MM.1S (cell line): ENCODE results near the gene SH3TC2.

Experiments
- DNase-seq: peaks from one replicate; pipeline ENCODE4 v3.0.0-alpha.2; 2015
- H2AFZ ChIP-seq: fragments of 300-600 bp; sonication (generic); 2 replicates; pipeline ENCODE4 v1.6.0; 2016; ENCODE audit warnings: antibody characterized with exemption, low read length
- H3F3A ChIP-seq: fragments of 300-600 bp; sonication (generic); 2 replicates; pipeline ENCODE4 v1.6.1; 2016; ENCODE audit warnings: mild to moderate bottlenecking, antibody characterized with exemption, low read length, moderate library complexity, mixed read lengths; ENCODE audit not compliant: insufficient read depth
- H3K27ac ChIP-seq: fragments of 300-600 bp; sonication (generic); 2 replicates; pipeline ENCODE4 v1.5.1; 2016; ENCODE audit warnings: mild to moderate bottlenecking, low read length
- H3K27me3 ChIP-seq: fragments of 300-600 bp; sonication (generic); replicated peaks from 2 replicates; pipeline ENCODE4 v1.6.0; 2016; ENCODE audit warnings: low read length; ENCODE audit not compliant: insufficient read depth
- H3K36me3 ChIP-seq: fragments of 300-600 bp; sonication (generic); replicated peaks from 2 replicates; pipeline ENCODE4 v1.6.1; 2016; ENCODE audit warnings: mild to moderate bottlenecking, low read length, mixed read lengths; ENCODE audit not compliant: insufficient read depth
- H3K4me1 ChIP-seq: fragments of 300-600 bp; sonication (generic); 2 replicates; pipeline ENCODE4 v1.6.1; 2016; ENCODE audit warnings: low read length, mixed read lengths
- H3K4me2 ChIP-seq: fragments of 300-600 bp; sonication (generic); 2 replicates; pipeline ENCODE4 v1.6.0; 2016; ENCODE audit warnings: low read depth, low read length
- H3K4me3 ChIP-seq: fragments of 300-600 bp; sonication (generic); 2 replicates; pipeline ENCODE4 v1.5.1; 2016; ENCODE audit warnings: low read length, mixed read lengths
- H3K79me2 ChIP-seq: fragments of 300-600 bp; sonication (generic); 2 replicates; pipeline ENCODE4 v1.6.1; 2016; ENCODE audit warnings: mixed run types, low read length, mixed read lengths
- H3K9ac ChIP-seq: fragments of 300-600 bp; sonication (generic); 2 replicates; pipeline ENCODE4 v1.6.1; 2016; ENCODE audit warnings: low read length, mixed read lengths
- H3K9me2 ChIP-seq: fragments of 300-600 bp; sonication (generic); replicated peaks from 2 replicates; pipeline ENCODE4 v1.6.1; 2016; ENCODE audit warnings: mild to moderate bottlenecking, low read length, mixed read lengths; ENCODE audit not compliant: insufficient read depth
- H3K9me3 ChIP-seq: fragments of 300-600 bp; sonication (generic); replicated peaks from 2 replicates; pipeline ENCODE4 v1.6.1; 2016; ENCODE audit warnings: mild to moderate bottlenecking, low read length, mixed read lengths; ENCODE audit not compliant: insufficient read depth
- H4K20me1 ChIP-seq: fragments of 300-600 bp; sonication (generic); 2 replicates; pipeline ENCODE4 v1.6.1; 2016; ENCODE audit warnings: mild to moderate bottlenecking, low read length, moderate library complexity, mixed read lengths; ENCODE audit not compliant: insufficient read depth
- CTCF ChIP-seq: fragments of 300-600 bp; sonication (generic); IDR thresholded peaks from 2 replicates; pipeline ENCODE4 v1.5.1; 2016; ENCODE audit warnings: antibody characterized with exemption, low read length, mixed read lengths
- EZH2 ChIP-seq: fragments of 300-600 bp; sonication (generic); optimal IDR thresholded peaks from 2 replicates; pipeline ENCODE3; 2017; ENCODE audit warnings: low read depth, mild to moderate bottlenecking, antibody characterized with exemption, low read length, mixed read lengths
- EZH2phosphoT487 ChIP-seq: fragments of 300-600 bp; sonication (generic); IDR thresholded peaks from 2 replicates; pipeline ENCODE4 v1.6.1; 2018; ENCODE audit warnings: antibody characterized with exemption, low read length

The SH3TC2 gene

GRCh38 chr5:148989567-148989966, 73.3 kb downstream of the SH3TC2 start:
- Histone ChIP-seq H4K20me1 (no peaks in the 10 kb centered on the region), H3K27me3 (no peaks in the 10 kb centered on the region), H2AFZ (no peak overlapping the region), H3F3A (no peaks in the 10 kb centered on the region), H3K9ac (no peak overlapping the region), H3K4me1 (no peaks in the 10 kb centered on the region), H3K27ac (no peak overlapping the region), H3K4me3 (no peak overlapping the region), H3K4me2 (no peak overlapping the region), H3K36me3 (no peaks in the 10 kb centered on the region), H3K79me2 (no peaks in the 10 kb centered on the region), H3K9me3 (no peaks in the 10 kb centered on the region), H3K9me2 (no peaks in the 10 kb centered on the region)
- TF ChIP-seq EZH2: no peak
- no peak for TF ChIP-seq CTCF
- no peak for TF ChIP-seq EZH2phosphoT487
- DNase-seq: no peak

GRCh38 chr5:148988328-148988727, 74.5 kb downstream of the SH3TC2 start:
- Histone ChIP-seq H3K79me2 (no peaks in the 10 kb centered on the region), H2AFZ (no peak overlapping the region), H3K36me3 (no peaks in the 10 kb centered on the region), H3K4me3 (no peak overlapping the region), H4K20me1 (no peaks in the 10 kb centered on the region), H3F3A (no peaks in the 10 kb centered on the region), H3K27ac (no peak overlapping the region), H3K4me2 (no peak overlapping the region), H3K27me3 (no peaks in the 10 kb centered on the region), H3K9ac (no peak overlapping the region), H3K9me2 (no peaks in the 10 kb centered on the region), H3K4me1 (no peaks in the 10 kb centered on the region), H3K9me3 (no peaks in the 10 kb centered on the region)
- TF ChIP-seq EZH2phosphoT487 (no peak), EZH2 (no peak)
- no peak for DNase-seq

- no peak overlapping the region for H2AFZ ChIP-seq
- no peaks in the 10 kb centered on the region for H3K9me3 ChIP-seq
- no peaks in the 10 kb centered on the region for H3K79me2 ChIP-seq
- no peak overlapping the region for H3K9ac ChIP-seq
- H3K4me3 ChIP-seq: no peak overlapping the region
- H3K36me3 ChIP-seq: no peaks in the 10 kb centered on the region
- no peaks in the 10 kb centered on the region for H3F3A ChIP-seq
- no peak for DNase-seq
- H3K27me3 ChIP-seq: no peaks in the 10 kb centered on the region
- no peak overlapping the region for H3K27ac ChIP-seq
- H4K20me1 ChIP-seq: no peaks in the 10 kb centered on the region
- H3K4me2 ChIP-seq: no peak overlapping the region
- no peaks in the 10 kb centered on the region for H3K4me1 ChIP-seq
- no peak for TF ChIP-seq CTCF
- no peak for TF ChIP-seq EZH2
- no peak for TF ChIP-seq EZH2phosphoT487
- H3K9me2 ChIP-seq: no peaks in the 10 kb centered on the region
These were observed 76.2 kb downstream of the SH3TC2 start for GRCh38 chr5:148986636-148987035.

- TF ChIP-seq EZH2phosphoT487 (no peak), CTCF (no peak), EZH2 (no peak)
- H3K9me3 ChIP-seq: no peaks in the 10 kb centered on the region
- no peak overlapping the region for H2AFZ ChIP-seq
- no peak overlapping the region for H3K9ac ChIP-seq
- H3K36me3 ChIP-seq: no peaks in the 10 kb centered on the region
- H4K20me1 ChIP-seq: no peaks in the 10 kb centered on the region
- no peak overlapping the region for H3K4me3 ChIP-seq
- H3K79me2 ChIP-seq: no peaks in the 10 kb centered on the region
- H3K27me3 ChIP-seq: no peaks in the 10 kb centered on the region
- no peaks in the 10 kb centered on the region for H3K9me2 ChIP-seq
- DNase-seq: no peak
- H3K4me1 ChIP-seq: no peaks in the 10 kb centered on the region
- H3F3A ChIP-seq: no peaks in the 10 kb centered on the region
- no peak overlapping the region for H3K27ac ChIP-seq
- H3K4me2 ChIP-seq: no peak overlapping the region
These were observed 78.5 kb downstream of the SH3TC2 start for GRCh38 chr5:148984345-148984744.
